Measurements from ENCODE around the gene ZNF180. TPM values are rescaled to one million over a fixed set of nuclear protein-coding genes. Genes with fewer than 3 reads are reported as not detected.
"Not testable (repeated sequence)": the region's sequence is repeated elsewhere in the genome, so short reads cannot be mapped to it uniquely, and the experiment has no call there.

ZNF180 gene
- total and polyA plus RNA-seq, 2 experiments from 2014 or later: 6.9 to 10.5 TPM

- Mint-ChIP-seq H3K27ac (no peak overlapping the region), H3K4me3 (no peak overlapping the region)
- no peak overlapping the region for H2AFZ ChIP-seq
Observed at GRCh38 chr19:44476559-44477408, 23.5 kb downstream of the ZNF180 start.

GRCh38 chr19:44468730-44469129 lies 31.6 kb downstream of the ZNF180 start:
- ATAC-seq; H3K4me3 ChIP-seq; H3K27ac ChIP-seq (ENCODE audit: low read depth); H3K4me2 ChIP-seq; H3K27me3 ChIP-seq (ENCODE audit: insufficient read depth); H2AFZ ChIP-seq; H3K79me2 ChIP-seq (replicated peaks; ENCODE audit: insufficient read depth); H3K9me2 ChIP-seq (ENCODE audit: insufficient read depth); H3K4me1 Mint-ChIP-seq; H4K20me1 ChIP-seq (replicated peaks; ENCODE audit: insufficient read depth); H3K27ac Mint-ChIP-seq; DNase-seq (ENCODE audit: low spot score); H3K4me1 ChIP-seq (ENCODE audit: insufficient read depth); H3K4me3 Mint-ChIP-seq; H3F3A ChIP-seq (replicated peaks; ENCODE audit: low read depth); H3K36me3 ChIP-seq (ENCODE audit: insufficient read depth): not testable (repeated sequence)
- Mint-ChIP-seq H3K36me3 (ENCODE audit: low read depth) (peaks cover 43% of the 10 kb centered on the region), H3K27me3 (ENCODE audit: insufficient read depth, low read depth, poor library complexity) (peaks cover 15% of the 10 kb centered on the region), H3K9me3 (peaks cover 92% of the 10 kb centered on the region)

More at GRCh38 chr19:44476559-44477408, 23.5 kb downstream of the ZNF180 start:
- H3K27me3 Mint-ChIP-seq (ENCODE audit: insufficient read depth, low read depth, poor library complexity): peaks cover 24% of the 10 kb centered on the region
- no peaks in the 10 kb centered on the region for H4K20me1 ChIP-seq (replicated peaks; ENCODE audit: insufficient read depth)
- peaks cover 98% of the 10 kb centered on the region for H3K36me3 Mint-ChIP-seq (ENCODE audit: low read depth)
- H3K4me2 ChIP-seq: no peak overlapping the region
- ATAC-seq: no peak
- peak; percentile 46 for DNase-seq (ENCODE audit: low spot score)
- no peak for TF ChIP-seq JUNB (IDR thresholded peaks at IDR 0.05; ENCODE audit: unreplicated experiment)
- TF ChIP-seq STAT1 (IDR thresholded peaks at IDR 0.05; ENCODE audit: unreplicated experiment): no peak
- TF ChIP-seq, protein P1, sequence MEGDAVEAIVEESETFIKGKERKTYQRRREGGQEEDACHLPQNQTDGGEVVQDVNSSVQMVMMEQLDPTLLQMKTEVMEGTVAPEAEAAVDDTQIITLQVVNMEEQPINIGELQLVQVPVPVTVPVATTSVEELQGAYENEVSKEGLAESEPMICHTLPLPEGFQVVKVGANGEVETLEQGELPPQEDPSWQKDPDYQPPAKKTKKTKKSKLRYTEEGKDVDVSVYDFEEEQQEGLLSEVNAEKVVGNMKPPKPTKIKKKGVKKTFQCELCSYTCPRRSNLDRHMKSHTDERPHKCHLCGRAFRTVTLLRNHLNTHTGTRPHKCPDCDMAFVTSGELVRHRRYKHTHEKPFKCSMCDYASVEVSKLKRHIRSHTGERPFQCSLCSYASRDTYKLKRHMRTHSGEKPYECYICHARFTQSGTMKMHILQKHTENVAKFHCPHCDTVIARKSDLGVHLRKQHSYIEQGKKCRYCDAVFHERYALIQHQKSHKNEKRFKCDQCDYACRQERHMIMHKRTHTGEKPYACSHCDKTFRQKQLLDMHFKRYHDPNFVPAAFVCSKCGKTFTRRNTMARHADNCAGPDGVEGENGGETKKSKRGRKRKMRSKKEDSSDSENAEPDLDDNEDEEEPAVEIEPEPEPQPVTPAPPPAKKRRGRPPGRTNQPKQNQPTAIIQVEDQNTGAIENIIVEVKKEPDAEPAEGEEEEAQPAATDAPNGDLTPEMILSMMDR (conservative IDR thresholded peaks at IDR 0.05; ENCODE audit: low read depth in 2 of 2): no peak
- no peak for TF ChIP-seq CREB1 (CRISPR knock-in tag; IDR thresholded peaks at IDR 0.05; ENCODE audit: low read depth)
- TF ChIP-seq, protein P2, sequence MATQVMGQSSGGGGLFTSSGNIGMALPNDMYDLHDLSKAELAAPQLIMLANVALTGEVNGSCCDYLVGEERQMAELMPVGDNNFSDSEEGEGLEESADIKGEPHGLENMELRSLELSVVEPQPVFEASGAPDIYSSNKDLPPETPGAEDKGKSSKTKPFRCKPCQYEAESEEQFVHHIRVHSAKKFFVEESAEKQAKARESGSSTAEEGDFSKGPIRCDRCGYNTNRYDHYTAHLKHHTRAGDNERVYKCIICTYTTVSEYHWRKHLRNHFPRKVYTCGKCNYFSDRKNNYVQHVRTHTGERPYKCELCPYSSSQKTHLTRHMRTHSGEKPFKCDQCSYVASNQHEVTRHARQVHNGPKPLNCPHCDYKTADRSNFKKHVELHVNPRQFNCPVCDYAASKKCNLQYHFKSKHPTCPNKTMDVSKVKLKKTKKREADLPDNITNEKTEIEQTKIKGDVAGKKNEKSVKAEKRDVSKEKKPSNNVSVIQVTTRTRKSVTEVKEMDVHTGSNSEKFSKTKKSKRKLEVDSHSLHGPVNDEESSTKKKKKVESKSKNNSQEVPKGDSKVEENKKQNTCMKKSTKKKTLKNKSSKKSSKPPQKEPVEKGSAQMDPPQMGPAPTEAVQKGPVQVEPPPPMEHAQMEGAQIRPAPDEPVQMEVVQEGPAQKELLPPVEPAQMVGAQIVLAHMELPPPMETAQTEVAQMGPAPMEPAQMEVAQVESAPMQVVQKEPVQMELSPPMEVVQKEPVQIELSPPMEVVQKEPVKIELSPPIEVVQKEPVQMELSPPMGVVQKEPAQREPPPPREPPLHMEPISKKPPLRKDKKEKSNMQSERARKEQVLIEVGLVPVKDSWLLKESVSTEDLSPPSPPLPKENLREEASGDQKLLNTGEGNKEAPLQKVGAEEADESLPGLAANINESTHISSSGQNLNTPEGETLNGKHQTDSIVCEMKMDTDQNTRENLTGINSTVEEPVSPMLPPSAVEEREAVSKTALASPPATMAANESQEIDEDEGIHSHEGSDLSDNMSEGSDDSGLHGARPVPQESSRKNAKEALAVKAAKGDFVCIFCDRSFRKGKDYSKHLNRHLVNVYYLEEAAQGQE (IDR thresholded peaks at IDR 0.05; ENCODE audit: unreplicated experiment): no peak
- TF ChIP-seq, protein P3, sequence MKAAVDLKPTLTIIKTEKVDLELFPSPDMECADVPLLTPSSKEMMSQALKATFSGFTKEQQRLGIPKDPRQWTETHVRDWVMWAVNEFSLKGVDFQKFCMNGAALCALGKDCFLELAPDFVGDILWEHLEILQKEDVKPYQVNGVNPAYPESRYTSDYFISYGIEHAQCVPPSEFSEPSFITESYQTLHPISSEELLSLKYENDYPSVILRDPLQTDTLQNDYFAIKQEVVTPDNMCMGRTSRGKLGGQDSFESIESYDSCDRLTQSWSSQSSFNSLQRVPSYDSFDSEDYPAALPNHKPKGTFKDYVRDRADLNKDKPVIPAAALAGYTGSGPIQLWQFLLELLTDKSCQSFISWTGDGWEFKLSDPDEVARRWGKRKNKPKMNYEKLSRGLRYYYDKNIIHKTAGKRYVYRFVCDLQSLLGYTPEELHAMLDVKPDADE (IDR thresholded peaks at IDR 0.05): no peak
- no peak for TF ChIP-seq ZNF331 (CRISPR knock-in tag; IDR thresholded peaks at IDR 0.05; ENCODE audit: low read depth)
- TF ChIP-seq ZNF114 (CRISPR knock-in tag; IDR thresholded peaks at IDR 0.05): no peak
- TF ChIP-seq EZH2phosphoT487 (IDR thresholded peaks at IDR 0.05; ENCODE audit: unreplicated experiment): no peak
- peaks cover 74% of the 10 kb centered on the region for H3K36me3 ChIP-seq (ENCODE audit: insufficient read depth)
- H3K79me2 ChIP-seq (replicated peaks; ENCODE audit: insufficient read depth): no peaks in the 10 kb centered on the region
- H3K27ac ChIP-seq (ENCODE audit: low read depth): no peak overlapping the region
- H3K4me1 ChIP-seq (ENCODE audit: insufficient read depth): no peaks in the 10 kb centered on the region
- peak overlapping the region; percentile 17; the same call in 1 of the 2 replicates for H3K4me3 ChIP-seq
- H3F3A ChIP-seq (replicated peaks; ENCODE audit: low read depth): peaks cover 27% of the 10 kb centered on the region
- H3K27me3 ChIP-seq (ENCODE audit: insufficient read depth): no peaks in the 10 kb centered on the region; the same call in 1 of the 2 replicates
- peaks cover 100% of the 10 kb centered on the region for H3K9me3 Mint-ChIP-seq
- H3K9me2 ChIP-seq (ENCODE audit: insufficient read depth): no peaks in the 10 kb centered on the region
- H3K4me1 Mint-ChIP-seq: no peaks in the 10 kb centered on the region

DNA sequence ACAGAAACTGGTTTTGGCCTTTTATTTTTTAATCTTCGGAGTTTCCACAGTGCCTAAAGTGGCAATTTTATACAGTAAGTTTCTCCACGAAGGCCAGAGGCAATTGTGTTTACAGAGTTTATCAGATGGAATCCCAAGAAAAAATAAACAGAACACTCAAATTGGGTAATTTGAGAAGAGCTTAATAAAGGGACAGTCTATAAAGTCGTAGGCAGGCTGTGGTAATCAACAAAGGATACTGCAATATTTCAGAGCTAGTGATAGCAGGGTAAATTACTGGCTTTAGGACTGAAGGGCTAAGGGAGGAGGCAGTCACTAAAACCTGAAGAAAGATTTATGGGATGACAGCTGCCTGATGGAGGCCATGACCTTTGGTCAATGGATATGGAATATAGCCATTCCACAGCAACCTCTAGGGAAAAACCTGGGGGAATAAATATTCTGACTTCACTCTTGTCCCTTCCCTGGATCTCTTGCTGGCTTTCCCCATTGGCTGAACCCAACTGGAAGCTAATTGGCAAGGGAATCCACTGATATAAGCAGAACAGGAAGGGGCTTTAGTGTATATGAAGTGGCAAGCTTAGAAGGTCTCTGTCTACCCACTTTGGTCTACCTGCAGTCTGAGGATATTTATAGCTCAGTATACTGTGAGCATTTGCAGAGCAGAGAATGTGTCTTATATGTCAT lies 37.6 kb downstream of the ZNF180 start:
- H3K27me3 Mint-ChIP-seq (ENCODE audit: insufficient read depth, low read depth, poor library complexity); DNase-seq (ENCODE audit: low spot score); H3K4me1 Mint-ChIP-seq; H3K27me3 ChIP-seq (ENCODE audit: insufficient read depth); H3K27ac ChIP-seq (ENCODE audit: low read depth); H3K36me3 ChIP-seq (ENCODE audit: insufficient read depth); H3K4me3 ChIP-seq; H3K9me2 ChIP-seq (ENCODE audit: insufficient read depth); H3K79me2 ChIP-seq (replicated peaks; ENCODE audit: insufficient read depth); H3F3A ChIP-seq (replicated peaks; ENCODE audit: low read depth); ATAC-seq; H3K4me2 ChIP-seq; H4K20me1 ChIP-seq (replicated peaks; ENCODE audit: insufficient read depth); H2AFZ ChIP-seq; H3K27ac Mint-ChIP-seq; H3K4me3 Mint-ChIP-seq; H3K4me1 ChIP-seq (ENCODE audit: insufficient read depth): not testable (repeated sequence)
- Mint-ChIP-seq H3K36me3 (ENCODE audit: low read depth) (peaks cover 11% of the 10 kb centered on the region), H3K9me3 (peaks cover 53% of the 10 kb centered on the region)

Data from GM23338 (cell line).